NCI-H2196 treated with DMSO at 0.1 percent for 48 hours (cell line): Measurements from ENCODE around the gene ZNHIT1.

ENCODE experiments used
- DNase-seq: peaks from one replicate; lab custom pipeline; 2025; ENCODE audit not compliant: unreplicated experiment; lab: John Stamatoyannopoulos, UW

The ZNHIT1 gene

DNA sequence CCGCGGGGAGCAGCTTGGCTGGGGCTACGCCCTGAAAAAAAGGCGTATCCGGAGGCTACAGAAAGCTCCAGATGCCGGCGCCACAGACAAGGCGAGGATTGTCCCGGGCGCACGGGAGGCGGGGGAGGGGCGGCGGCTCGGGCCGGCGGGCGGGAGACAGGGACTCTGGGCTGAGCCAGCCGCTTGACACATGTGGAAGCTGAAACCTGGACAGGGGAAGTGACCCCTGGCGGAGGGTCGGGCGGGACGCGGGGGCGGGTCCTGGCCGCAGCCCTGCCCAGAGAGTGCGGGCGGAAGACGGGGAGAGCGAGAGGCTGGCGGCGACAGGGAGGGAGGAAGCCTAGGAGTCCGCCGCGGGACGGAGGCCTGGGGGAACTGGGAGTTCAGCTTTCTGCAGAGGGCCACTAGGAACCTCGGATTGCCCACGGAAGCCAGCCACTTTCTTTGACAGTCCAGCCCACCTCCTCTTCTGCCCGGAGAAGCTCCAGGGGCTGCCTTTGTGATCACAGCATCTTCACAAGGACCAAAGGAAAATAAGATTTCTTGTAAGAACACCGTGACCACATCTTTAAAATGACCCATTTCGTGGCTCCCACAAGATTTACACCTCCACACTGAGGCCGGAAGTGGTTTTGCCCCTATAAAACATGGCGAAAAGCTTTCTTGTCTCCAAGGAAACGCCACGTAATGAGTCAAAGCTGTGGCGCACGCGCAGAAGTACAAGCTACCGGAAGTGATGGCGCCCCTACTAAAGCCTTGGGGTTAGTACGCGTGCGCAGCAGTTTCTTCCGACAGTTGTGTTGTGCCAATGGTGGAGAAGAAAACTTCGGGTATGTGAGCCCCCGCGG lies at the start of gene ZNHIT1, which contains the start of gene PLOD3:
Gene ZNHIT1, plus strand, starts transcription at position 778 of the 848 bp plus-strand sequence. Its CDS starts 31 bp downstream, at position 809.
Gene PLOD3, minus strand, starts transcription at position 194 of the 848 bp plus-strand sequence. CDS start 307 bp downstream, outside the sequence.
- DNase-seq: peak; percentile 97

DNA sequence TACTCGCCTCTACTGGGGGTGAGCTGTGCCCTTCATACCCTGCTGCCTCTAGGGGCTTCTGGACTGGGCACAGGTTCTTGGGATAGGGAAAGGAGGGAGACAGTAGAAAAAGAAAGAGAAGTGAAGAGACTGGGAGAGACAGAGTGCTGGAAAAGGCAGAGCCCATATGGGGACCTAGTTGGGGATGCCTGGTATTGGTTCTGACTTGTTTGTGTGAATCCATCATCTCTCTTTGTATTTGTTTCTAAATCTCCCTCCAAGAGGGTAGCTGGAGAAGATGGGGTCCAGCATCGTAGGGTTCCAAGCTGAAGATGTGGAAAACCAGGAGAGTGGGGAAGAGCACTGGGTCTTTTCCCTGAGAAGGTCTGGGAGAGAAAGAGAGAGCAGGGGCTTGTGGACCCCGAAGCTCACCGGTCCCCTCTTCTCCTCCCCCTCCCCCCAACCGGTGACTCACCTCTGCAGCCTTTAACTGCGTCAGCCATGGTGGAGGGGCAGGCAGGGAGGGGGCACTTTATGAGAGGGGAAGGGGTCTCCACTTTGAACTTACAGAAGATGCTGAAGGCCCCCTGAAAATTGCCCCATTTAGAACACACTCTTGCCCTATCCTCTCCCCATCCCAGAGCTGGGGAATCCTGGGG lies 49.4 kb upstream of the ZNHIT1 start:
- no peak for DNase-seq

DNA sequence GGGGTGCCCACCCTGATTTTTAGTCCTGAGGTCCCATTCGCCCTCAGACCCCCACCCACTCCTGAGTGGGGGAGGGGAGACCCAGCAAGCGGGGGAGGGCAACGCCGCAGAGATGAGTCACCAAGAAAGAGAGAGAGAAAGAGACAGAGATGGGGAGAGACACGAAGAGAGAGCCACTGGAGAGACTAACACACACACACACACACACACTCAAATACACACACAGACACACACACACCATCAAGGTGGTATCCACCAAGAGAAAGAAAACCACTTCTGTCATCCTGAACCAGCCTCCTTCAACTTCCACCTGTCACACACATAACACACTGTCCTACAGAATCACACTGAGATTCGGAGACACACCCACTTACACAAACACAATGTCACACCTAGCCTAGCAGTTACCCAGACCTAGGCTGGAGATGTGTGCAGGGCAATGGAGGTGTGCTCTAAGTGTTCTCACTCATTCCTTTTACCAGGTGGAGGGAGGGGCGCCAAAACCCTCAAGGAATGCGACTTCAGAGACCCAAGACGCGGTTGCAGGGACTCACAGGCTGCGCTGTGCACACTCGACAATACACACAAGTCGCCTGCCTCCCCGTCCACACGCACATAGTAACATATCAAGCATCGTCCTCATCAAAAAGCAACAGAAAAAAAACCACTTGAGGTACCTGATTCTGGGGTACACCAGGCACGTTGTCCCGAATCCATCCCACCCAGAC lies 48.7 kb upstream of the ZNHIT1 start:
- DNase-seq: no peak

GRCh38 chr7:101169838-101170551 lies 48.0 kb upstream of the ZNHIT1 start:
- no peak for DNase-seq

GRCh38 chr7:101170617-101171441 lies 47.1 kb upstream of the ZNHIT1 start:
- DNase-seq: no peak

DNA sequence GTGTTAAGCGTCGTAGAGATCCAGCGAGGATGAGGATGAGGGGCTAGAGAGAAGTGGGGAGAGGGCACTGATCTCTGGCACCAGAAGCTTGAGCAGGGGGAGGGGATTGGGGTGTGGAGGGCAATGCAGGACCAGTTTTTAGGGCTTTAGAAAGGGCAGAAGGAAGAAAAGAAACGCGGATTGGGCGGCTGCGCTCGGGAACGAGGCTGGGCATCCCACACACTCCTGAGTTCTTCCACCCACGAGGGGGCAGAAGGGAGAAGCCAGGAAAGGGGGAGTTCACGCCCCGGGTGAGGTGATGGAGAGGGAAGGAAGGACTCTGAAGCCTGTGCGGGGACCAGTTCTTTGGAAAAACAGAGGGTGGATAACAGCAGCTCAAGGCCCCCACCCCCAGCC lies 46.5 kb upstream of the ZNHIT1 start:
- no peak for DNase-seq

- DNase-seq: peak; percentile 72
Measured at GRCh38 chr7:101172005-101172853, 45.7 kb upstream of the ZNHIT1 start.

DNA sequence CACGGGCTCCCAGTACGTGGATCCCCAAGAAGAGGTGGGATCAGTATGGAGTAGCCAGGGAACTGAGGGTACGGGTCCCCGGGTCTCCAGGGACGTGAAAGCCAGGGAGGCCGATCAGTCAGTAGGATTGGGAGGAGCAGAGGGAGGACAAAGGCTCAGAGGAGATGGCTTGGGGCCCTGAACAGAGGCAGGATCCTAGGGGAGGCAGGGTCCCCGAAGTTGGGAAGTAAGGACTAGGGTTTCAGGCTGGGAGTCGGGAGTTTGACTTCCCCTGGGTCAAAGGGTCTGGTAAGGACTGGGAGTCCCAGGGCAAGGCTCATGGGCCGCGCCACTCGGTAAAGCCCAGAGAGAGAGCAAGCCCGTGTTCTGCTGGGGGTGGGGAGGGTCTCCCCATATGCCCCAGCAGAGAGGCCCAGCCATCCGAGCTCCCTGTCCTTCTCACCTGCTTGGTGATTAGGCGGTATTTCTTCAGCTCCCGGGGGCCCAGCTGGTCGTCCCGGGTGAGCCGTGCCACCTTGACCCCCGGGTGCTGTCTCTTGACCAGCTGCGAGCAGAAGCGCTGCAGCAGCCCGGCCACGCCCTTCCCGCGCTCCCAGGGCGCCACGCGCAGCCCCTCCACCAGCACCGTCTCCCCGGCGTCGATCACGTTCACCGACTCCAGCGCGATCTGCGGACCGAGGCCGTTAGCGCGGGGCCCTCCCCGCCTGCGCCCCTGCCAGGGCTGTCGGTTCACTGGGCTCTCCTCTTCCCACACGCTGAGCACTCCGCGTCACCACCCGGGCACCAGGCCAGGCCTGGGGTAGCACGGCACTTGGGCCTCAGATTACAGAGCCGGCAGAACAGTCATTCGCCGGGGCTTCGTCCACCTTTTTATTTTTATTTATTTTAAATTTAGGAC lies 44.9 kb upstream of the ZNHIT1 start:
- peak; percentile 58 for DNase-seq

DNA sequence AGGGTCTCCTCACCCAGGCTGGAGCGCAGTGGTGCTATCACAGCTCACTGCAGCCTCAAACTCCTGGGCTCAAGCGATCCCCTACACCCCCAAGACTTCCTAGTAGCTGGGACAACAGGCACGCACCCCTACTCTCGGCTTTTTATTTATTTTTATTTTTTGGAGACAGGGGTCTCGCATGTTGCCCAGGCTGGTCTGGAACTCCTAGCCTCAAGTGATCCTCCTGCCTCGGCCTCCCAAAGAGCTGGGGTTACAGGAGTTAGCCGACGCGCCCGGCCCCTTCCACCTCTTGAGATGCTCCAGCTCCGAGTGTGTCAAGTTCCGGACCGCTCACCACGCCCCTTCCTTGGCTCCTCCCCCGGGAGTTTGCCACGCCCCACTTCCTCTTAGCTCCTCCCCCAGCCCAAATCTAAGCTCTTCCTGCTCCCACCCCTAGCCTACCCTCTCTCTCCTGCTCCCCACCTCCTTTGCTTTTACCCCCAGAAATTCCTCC lies 44.2 kb upstream of the ZNHIT1 start:
- DNase-seq: peak; percentile 60

DNA sequence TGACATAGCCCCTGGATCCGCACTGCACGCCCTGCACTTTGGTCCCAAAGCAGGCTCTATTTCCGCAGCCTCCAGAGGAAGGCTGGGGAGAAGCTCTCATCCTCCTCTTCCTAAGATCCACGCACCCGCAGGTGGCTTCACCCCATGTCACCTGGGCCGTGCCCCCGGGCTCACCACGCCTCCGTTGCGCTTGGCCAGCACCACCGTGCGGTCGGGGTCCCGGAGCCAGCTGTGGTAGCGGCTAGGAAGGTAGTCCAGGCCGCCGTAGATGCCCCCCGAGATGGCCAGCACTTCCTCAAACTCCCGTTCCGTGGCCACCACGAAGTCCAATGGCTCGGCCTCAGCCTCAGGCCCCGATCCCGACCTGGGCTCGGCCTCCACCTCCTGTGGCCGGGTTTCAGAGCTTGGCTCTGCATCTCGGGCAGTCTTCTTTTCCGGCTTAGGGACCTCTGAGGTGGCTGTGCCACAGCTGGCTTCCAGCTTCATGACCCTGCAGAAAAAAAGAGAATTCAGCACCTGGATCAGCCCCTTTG lies 43.6 kb upstream of the ZNHIT1 start:
- no peak for DNase-seq

GRCh38 chr7:101175664-101176063 lies 42.3 kb upstream of the ZNHIT1 start:
- no peak for DNase-seq

DNA sequence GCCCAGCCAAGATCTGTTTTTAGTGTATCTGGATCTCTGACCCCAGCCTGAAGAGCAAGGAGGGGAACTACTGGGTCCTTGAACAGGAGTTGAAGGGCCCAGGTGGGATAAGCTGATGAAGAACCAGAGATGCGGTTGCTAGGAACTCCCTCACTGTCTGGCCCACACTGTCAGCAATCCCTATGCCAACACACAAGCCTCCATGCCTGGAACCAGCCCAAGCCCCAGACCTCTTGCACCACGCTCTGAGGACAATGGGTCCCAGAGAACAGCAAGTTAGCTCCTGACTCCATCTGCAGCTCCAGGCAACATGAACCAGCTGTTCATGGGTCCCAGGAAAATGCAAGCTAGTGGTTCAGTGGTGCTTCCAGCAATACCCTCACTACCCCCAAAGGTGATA lies 40.3 kb upstream of the ZNHIT1 start:
- DNase-seq: no peak

- peak; percentile 36 for DNase-seq
Measured at GRCh38 chr7:101179117-101179516, 38.8 kb upstream of the ZNHIT1 start.

GRCh38 chr7:101179713-101180112 lies 38.3 kb upstream of the ZNHIT1 start:
- DNase-seq: no peak

- no peak for DNase-seq
Measured at GRCh38 chr7:101180130-101180755, 37.7 kb upstream of the ZNHIT1 start, which contains the start of gene NAT16. TSS of gene NAT16 (minus strand) at chr7:101180293. CDS start at chr7:101174807, 5,486 bp downstream.

DNA sequence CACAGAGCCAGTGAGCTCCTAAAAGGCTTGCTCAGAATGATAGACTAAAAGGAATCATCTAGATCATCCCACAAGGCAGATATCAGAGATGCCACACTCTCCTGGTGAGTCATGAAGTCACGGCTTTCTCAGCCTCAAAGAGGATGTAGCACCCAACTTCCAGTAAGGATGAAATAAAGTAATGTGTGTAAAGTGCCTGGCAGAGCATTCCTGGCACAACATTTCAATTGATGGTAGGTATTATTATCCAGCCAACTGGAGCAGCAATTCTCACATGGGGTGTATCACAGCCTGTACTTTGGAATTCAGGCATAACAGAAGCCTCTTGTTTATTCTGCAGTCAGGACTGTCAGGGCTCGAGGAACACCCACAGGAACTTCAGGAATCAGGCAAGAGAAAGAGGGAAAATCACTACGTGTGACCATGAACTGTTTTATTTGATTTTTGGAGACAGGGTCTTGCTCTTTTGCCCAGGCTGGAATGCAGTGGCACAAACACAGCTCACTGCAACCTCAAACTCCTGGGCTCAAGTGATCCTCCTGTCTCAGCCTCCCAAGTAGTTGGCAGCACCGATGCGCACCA lies 32.6 kb upstream of the ZNHIT1 start:
- DNase-seq: no peak

- no peak for DNase-seq
Measured at GRCh38 chr7:101186194-101186593, 31.8 kb upstream of the ZNHIT1 start.
